NCI-H1417 treated with DMSO at 0.1 percent for 48 hours (cell line): ENCODE data around the gene MRAP.
"Not testable (repeated sequence)": the region's sequence is repeated elsewhere in the genome, so short reads cannot be mapped to it uniquely, and the experiment has no call there.

Experiments used
- DNase-seq: peaks from one replicate; lab custom pipeline; 2025; lab: John Stamatoyannopoulos, UW

The MRAP gene

DNA sequence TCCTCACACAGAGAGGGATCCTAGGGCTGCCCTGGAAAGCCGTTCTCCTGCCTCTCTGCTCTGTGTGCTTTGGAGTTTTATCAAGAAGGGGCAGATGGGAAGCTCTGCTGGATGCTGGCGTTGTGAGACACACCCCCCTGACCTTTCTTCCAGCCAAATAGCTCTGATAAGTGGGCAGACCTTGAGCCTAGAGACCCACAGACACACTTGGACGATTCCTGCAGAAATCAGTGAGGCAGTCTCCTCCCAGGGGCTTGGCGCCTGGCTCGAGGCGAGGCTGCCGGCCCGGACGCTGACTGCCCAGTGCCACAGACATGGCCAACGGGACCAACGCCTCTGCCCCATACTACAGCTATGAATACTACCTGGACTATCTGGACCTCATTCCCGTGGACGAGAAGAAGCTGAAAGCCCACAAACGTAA is at the start of gene MRAP:
TSS of gene MRAP (plus strand) at position 198 of the 424 bp plus-strand sequence. CDS start at position 315, 117 bp downstream.
- no peak for DNase-seq

DNA sequence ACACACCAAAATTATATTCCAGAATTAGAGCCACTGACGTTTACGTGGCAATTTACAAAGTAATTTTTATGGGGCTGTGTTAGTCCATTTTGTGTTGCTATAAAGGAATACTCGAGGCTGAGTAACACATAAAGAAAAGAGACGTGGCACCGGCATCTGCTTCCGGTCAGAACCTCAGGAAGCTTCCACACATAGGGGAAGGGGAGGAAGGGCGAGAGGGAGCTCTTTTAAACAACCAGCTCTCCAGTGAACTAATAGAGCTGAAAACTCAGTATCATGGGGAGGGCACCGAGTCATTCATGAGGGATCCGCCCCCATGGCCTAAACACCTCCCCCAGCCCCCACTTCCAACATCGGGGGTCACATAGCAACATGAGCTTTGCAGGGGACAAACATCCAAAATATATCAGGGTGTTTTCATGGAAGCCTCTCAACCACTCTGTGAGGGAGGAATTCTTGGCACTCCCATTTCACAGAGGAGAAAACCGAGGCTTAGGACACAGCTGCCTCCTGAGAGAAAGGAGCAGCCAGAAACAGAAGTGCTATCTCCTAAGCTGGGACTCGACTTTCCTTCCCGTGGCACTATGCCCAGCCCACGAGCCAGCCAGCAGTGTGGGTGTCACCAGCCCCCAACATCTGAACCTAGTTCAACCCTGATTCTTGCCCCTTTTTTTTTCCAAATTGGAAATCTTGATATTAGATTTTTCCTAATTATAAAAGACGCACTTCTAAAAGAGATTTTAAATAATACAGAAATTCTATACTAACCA is 49.0 kb upstream of the MRAP start:
- DNase-seq = no peak

DNA sequence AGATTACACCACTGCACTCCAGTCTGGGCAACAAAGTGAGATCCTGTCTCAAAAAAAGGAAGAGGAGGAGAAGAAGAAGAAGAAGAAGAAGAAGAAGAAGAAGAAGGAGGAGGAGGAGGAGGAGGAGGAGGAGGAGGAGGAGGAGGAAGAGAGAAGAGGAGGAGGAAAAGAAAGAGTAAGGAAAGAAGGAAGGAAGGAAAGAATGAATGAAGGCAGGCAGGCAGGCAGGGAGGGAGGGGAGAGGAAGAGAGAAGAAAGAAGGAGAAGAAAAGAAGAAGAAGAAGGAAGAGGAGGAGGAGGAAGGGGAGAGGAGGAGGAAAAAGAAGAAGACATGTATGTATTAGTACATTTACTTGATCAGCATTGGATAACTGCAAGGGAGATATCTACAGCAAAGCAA is 46.5 kb upstream of the MRAP start:
- no peak for DNase-seq

DNA sequence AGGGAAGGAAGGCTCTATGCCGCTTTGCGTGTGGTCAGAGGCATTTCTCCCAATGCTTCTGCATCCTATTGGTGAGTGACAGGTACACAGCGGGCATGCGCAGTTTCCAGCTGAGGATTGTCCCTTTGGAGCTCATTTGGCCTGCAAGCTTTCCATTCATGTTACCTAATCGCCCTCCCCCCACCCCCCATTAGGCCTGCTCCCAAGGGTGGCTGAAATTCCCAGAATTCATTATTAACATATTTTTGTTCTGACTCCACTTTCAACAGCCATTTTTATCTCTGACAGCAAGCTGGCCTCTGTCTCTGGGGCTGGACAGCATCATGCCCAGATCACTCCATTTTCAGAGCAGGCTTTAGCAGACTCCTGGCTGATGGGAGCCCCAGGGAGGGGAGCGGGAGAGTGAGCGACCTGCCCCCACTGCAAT is 45.4 kb upstream of the MRAP start:
- DNase-seq = no peak

DNA sequence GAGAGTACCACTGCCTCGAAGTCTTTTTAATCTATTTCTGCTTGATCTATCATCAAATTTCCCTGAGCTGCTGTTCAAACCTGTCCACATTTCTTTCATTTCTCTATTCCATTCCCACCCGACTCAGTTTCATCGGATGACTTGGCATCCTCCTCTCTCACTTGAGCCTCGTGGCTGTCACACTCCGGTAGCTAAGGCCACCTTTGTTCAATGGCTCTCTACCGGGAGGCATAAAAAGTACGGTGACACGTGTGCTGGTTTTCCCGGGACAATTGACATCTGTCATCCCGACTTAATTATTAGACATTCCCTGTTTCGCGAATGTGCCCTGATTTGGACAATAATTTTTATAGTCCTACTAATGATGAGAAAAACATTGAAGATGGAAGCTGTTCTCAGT is 42.4 kb upstream of the MRAP start:
- DNase-seq = no peak

DNA sequence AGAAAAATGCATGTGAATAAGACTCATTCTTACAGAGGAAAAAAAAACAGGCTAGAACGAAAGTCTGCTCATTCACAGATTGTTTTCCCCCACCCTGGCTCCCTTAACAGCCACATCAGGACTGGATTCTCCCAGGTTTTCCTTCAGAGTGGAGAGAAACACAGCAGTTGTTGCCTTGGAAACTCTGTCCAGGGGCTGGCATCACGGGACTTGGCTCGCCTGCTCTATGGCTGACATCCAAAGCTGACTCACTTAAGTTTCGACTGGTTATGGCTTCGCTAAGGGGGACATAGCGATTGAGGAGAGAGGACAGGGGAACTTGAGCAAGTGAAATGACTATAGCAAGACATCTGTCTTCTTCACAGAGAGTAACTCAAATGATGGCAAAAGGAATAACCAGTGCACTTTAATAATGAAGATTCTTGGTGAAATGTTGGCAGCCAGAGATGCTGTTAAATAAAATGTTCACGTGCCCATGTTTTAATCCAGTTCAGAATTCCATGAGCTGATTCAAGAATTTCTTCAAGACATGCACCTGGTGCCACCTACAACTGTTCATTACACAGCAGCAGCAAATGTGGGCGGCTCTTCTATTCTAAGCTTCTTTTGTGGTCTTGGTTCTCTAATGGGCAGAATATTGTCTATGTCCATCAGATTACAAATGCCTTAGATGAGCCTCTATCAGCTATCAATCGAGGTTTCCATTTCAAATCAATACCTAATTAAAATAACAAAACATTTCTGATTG is 41.6 kb upstream of the MRAP start:
- peak; percentile 8 for DNase-seq

DNA sequence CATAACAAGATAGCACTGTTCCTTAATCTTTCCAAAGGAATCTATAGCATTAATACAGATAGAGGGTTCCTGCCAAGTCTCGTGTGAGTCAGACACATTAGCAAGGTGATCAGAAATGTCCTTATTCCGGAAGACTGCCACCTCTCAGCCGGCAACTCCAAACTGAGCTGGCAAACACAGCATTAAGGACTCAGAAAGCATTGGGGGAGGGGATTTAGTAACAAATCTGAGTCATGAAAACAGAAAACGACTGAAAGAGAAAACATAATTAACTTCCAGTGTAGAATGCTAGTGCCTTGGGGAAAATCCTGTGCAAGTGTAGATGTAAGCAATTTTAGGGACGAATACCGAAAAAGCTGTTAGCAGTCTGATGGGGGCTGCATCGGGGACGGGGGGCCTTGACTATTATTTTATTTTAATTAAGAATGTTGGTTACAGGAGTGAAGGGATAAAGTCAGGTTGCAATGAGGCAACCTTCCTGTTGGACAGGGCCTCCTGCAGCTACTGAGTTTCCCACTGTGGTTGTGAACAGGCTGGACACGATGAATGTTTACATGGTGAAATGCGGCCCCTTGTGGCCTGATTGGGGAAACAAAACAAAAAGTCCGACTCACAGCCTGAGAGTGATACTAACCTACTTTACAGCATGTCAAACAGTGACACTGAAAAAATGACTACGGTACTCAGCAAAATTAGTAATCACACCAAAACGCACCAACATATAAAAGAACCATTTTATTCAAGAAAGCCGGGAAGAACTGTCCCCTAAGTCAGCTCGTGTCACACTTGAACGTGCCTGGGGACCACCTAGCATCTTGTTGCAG is 40.5 kb upstream of the MRAP start:
- DNase-seq = peak; percentile 27

DNA sequence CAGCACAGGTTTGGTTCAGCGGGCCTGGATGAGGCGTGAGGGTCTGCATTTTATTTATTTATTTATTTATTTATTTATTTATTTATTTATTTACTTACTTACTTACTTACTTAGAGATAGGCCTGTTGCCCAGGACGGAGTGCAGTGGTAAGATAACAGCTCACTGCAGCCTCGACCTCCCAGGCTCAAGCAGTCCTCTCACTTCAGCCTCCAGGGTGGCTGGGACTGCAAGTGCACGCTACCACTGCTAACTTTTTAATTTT is 39.9 kb upstream of the MRAP start:
- not testable (repeated sequence) for DNase-seq

DNA sequence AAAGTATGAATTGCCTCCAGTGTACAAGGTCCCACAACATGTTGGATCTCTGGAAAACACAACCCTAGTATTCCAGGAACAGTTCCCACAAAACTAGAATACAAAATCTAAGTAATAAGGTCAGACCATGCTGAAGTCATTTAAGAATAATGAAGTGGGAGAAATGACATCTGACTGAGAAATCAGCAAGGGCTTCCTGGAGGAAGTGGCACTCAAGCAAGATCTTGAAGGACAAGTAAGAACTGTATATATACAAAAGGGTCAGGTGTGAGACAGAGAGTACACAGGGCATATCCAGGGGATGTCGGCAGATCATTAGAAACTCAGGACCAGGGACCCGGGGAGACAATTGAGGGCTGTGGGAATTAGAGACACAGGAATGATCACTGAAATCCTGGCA is 38.5 kb upstream of the MRAP start:
- DNase-seq = no peak

DNA sequence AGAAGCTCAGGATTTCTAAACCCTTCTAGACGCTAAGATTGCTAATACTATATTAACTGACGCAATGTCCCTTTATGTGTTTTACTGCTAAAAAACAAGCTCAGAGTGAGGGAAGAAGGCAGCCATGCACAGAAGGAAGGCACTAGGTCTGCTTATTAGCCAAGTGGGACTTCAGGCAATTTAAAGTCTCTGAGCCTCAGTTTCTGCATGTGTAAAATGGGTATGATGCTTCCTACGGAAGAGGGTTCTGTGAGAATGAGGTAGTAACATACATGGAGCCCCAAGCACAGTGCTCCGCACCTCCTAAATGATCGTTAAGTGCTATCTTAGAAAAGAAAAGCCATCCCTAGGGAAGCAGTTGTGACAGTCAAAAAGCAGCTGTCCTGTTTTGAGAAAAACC is 36.7 kb upstream of the MRAP start:
- no peak for DNase-seq

DNA sequence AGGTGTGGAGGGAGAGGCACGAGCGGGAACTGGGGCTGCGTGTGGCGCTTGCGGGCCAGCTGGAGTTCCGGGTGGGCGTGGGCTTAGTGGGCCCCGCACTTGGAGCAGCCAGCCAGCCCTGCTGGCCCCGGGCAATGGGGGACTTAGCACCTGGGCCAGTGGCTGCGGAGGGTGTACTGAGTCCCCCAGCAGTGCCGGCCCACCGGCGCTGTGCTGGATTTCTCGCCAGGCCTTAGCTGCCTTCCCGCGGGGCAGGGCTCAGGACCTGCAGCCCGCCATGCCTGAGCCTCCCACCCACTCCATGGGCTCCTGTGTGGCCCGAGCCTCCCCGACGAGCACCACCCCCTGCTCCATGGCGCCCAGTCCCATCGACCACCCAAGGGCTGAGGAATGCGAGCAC is 33.3 kb upstream of the MRAP start:
- DNase-seq = not testable (repeated sequence)

DNA sequence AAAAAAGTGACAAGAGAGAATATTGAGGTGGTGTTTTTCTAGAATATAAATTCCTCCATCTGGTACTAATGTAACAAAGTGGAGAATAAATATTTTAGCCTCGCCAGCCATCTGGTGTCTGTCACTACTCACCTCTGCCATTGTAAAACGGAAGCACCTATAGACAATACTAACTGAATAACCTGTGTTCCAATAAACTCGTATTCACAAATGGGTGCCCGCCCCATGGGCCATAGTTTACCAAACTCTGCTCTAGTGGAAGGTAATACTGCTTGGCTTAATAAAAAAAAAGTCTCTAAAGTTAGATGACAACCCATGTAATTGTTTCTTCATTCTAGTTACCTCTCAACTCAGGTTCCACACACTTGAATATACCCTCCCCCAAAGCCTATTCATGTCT is 27.9 kb upstream of the MRAP start:
- DNase-seq = no peak

DNA sequence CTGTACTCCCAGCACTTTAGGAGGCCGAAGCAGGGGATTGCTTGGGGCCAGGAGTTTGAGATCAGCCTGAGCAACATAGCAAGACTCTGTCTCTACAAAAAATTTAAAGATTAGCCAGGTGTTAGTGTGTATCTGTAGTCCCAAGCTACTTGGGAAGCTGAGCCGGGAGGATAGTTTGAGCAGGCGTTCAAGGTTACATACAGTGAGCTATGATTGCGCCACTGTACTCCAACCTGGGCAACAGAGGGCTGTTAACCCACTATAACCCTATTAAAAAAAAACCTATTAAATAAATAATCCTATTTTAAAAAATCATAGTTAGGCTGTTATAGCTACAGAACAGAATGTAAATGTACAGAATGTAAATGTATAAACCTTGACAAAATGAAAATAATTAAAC is 22.0 kb upstream of the MRAP start:
- DNase-seq = no peak

DNA sequence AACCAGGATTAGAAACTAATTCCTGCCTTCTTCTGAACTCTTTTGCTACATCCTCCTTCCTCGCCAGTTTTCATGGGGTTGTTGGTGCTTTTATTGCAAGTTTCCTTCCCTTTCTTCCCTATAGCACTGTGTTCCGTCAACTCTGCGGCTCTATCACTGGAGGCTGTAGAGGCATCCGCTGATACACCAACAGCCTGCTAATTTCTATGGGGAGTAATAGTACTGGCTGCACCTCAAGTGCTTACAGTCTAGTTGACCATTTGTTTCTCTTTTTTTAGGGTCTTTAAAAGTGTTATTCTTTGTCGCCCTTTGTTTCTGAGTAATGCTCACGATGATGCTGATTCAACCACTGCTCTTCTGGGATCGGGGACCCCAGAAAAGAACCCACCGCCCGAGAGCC is 20.6 kb upstream of the MRAP start:
- DNase-seq = no peak

DNA sequence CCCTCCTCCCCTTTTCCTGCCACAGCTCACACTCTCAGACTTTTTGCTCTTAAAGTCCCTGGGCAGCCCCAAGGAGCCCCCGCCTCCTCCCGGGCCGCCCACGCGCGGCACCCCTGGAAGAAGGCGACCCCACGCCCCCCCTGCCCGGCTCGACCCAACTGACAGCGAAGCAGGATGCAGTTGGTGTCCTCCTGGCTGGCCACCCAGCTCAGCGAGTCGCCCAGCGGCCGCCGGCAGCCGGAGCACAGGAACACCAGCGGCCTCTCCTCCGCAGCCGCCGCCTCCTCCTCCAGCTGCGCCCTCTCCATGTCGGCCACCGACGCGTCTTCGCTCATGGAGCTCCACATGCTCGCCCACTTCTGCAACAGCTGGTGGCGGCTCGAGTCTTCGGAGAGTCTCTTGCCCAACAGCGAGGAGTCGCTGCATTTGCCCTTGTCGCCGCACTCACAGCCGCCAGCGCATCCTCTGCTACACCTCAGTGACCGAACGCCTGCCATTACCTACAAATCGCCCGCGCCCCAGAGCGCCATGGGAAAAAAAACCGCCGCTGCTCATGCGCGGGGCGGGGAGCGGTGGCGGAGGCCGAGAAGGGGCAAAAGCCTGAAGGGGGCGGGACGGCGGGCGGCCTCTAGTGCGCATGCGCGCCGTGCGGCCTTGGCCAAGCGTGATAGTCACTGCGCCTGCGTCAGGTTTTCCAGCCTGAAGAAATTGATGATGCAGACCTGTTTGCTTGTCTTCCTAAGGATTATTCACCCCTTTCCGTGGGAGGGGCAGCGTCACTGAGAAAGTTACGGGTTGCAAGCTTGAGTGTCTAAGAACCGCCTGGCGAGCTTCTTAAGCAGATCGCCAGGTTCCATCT is 19.9 kb upstream of the MRAP start, which contains the start of gene MIS18A:
TSS of gene MIS18A (minus strand) at position 532 of the 859 bp plus-strand sequence. CDS start at position 497, 35 bp downstream.
- peak; percentile 89 for DNase-seq

DNA sequence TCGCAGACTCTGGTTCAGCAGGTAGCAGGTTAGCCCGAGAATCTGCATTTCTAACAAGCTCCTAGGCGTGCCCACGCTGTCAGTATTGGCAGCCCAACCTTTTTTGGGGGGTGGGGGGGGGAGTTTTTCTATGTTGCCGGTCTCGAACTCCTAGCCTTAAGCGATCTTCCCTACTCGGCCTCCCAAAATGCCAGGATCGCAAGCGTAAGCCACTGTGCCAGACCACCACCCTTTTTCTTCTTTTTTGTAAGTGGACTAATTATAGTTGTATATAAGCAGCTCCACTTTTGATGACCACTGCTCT is 19.3 kb upstream of the MRAP start:
- no peak for DNase-seq

DNA sequence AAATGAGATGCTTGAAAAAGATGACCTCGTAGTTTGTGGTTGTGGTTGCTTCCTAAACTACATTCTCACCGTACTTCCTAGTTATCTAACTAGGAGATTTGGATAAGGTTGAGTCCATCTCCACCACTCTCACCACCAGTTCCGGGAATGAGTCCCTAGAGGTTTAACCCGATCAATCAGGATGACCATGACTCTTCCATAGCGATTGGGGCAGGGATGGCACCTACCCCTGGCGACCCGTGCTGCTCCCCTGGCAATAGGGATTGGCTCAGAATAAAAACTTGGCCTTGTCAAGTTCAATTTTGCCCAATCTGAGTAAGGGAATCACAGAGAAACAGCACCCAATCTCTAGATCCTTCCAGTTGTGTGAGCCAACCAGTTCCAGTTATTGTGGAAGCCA is 17.1 kb upstream of the MRAP start:
- DNase-seq = no peak

DNA sequence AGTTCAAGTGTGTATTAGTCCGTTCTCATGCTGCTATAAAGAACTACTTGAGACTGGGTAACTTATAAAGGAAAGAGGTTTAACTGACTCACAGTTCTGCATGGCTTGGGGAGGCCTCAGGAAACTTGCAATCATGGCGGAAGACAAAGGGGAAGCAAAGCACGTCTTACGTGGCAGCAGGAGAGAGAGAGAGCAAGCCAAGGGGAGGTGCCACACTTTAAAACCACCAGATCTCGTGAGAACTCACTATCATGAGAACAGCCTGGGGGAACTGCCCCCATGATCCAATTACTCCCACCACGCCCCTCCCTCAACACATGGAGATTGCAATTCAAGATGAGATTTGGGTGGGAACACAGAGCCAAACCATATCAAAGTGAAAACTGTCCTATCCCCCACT is 15.7 kb upstream of the MRAP start:
- DNase-seq = no peak

DNA sequence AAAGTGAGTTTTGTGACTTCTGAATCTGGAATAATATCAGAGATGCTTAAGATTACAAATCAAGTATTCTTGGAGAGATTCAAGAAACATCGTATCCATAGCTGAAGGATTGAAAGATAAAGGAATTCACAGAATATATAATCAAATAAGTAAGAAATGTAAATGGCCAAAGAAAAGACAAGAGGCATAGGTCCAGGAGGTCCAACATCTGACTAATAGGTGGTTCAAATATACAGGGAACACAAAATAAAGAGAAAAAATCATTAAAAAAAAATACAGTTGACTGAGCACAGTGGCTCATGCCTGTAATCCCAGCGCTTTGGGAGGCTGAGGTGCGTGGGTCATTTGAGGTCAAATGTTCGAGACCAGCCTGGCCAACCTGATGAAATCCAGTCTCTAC is 13.2 kb upstream of the MRAP start:
- no peak for DNase-seq

DNA sequence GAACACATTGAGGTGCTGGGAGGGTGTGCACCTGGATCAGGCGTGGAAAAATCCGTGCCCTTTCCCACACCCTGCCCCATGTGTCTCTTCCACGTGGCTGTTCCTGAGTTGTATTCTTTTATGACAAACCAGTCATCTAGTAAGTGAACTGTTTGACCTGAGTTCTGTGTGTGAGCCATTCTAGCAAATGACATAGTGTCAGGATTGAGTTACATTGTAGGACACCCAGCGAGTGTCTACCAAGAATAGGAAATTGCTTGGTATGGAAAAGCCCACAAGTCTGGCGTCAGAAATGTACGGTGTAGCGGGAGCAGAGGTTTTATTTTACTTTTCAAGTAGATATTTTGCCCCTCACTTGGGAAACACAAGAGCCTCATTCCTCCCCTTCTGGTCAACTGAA is 1.2 kb upstream of the MRAP start:
- DNase-seq = no peak

DNA sequence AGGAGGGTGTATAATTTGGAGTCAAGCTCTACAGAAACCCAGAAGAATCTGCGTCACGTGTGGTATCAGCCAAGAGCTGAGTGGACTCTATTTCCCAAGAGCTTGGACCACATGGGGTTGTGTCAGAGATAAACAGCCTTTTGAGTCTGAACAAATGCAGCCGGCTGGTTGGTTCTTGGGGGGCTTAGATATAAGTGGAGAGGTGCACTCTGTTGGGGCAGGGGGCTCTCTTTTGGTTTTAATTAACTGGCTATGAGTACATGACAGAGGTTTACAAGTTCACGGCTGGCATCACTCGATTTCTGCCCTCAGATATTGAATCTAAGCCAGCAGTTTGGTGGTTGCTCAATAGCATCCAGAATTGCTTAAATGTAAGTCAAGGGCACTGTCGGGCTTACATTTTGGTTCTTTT is 501 bp upstream of the MRAP start:
- DNase-seq = no peak

DNA sequence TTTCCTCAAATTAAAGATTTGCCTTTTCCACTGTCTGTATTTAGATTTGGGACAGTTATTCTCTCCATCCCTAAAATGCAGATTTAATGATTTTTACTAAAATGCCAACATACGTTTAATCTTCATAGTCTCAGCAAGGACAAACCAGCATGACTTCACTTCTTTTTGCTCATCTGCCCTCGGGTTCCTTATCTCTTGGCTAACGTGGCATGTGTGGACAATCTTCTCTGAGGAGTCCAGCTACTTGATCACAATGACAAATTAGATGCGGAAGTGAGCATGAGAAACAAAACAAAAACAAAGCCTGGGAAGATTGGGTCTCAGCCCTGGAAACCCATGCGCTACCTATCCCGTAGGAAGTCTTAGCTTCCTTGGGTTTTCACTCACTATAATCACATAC is 1.0 kb downstream of the MRAP start:
- DNase-seq = no peak
